Activated CD4-positive, alpha-beta T cell treated with anti-CD3 and anti-CD28 coated beads, Interleukin-2, amount 50 U/mL, for 24 hours (primary cell): ENCODE data around the gene PCCA.

ENCODE experiments used
- DNase-seq, 2 donors: peaks; one replicate each; pipeline ENCODE4 v3.0.0-alpha.2; 2020; ENCODE audit warnings: low read depth in 1 of 2, low spot score in 1 of 2

The PCCA gene

GRCh38 chr13:100493418-100493817, 404.5 kb downstream of the PCCA start:
- no peak for DNase-seq

- no peak for DNase-seq
Observed at GRCh38 chr13:100495455-100495854, 406.6 kb downstream of the PCCA start.

GRCh38 chr13:100497389-100497788, 408.5 kb downstream of the PCCA start:
- no peak for DNase-seq

- DNase-seq, result no peak
Observed at GRCh38 chr13:100502446-100502845, 413.6 kb downstream of the PCCA start.

GRCh38 chr13:100503622-100504021, 414.7 kb downstream of the PCCA start:
- no peak for DNase-seq

DNA sequence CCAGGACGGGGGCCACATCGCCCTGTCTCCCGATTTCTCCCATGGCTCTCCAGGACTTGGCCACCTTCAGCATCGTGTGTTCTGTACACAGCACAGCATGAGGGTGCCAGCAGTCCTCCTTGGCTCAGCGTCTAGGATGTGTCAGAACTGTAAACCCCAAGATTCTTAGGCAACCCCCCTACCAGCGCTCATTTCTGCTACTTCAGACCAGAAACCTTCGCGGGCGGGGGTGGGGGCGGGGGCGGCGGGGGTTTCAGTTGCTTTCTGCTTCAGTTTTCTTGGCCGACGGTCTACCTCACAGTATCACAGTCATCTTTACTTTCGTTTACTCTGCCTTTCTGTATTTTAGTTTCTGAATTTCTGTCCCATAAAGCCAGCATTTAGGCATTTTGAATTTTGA, 417.3 kb downstream of the PCCA start:
- DNase-seq, result peak; percentile 9 to 33

DNA sequence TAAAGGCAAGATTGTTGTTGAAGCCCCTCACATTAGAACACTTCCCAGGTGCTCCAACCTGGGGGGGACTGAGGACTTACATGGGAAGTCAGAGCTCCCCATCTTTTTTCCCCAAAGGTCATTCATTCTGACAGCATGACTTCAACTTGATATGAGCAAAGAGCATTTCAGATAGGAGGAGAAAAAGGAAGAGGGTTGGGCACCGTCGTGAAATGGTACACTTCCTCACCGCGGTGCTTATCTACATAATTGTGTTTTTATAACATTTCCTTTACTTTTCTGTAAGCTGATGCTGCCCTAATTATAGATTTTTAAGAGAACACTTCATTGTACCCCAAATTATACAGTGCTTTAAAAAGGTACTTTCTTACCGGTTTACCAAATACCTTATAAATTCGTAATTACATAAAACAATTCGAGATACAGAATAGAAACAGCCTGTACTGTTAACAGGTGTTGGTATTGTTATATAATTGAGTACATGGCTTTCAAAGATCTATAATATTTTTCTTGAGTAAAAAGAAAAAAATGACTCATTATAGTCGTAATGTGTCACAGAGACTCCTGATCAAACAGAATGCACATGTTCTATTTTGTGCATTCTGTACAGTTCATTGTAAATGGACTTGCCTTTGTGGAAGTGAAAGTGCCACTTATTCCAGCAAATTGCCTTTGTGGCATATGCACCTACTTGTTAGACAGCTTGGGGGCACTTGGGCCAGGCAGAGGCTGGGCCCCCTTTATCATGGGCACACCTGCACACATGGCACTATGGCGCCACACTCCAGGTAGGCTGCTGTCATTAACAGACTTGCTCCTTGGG, 417.9 kb downstream of the PCCA start:
- no peak for DNase-seq

DNA sequence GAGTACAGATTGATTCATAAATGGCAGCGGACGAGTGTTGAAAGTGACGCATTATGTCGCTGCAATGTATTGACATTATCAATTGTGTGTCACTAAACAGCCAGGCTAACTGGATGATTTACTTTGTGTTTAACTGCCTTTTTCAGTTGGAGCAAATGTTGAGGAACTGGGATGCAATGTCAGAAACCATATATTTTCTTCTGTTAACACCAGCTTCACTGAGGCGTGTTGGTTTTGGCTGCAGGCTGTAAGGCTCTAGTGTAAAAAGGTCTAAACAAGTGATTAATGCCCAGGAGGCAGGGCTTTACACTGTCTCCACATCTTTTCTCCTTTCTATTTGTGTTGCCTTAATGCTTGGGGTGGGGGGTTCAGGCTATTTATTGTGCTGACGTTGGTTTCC, 419.6 kb downstream of the PCCA start:
- DNase-seq, result no peak

DNA sequence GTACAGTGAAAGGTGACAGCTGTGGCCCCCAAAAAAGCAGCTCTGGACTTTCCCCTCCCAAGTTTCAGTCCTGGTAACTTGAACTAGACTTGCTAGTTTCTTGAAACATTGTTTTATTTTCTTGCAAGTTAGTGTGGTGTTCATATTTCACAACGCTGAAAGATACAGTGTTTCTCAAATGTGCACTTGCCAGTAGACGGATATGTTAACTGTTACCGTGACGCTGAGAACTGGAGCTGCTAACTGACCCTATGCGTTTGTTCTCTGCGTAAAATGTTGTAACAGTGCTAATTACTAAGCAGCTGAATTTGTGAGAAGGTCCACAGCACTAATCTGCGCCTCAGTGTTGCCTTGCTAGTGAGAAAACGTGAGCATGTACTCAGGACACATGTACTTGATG, 420.1 kb downstream of the PCCA start:
- DNase-seq, result no peak

- DNase-seq, result no peak
Observed at GRCh38 chr13:100510208-100510957, 421.5 kb downstream of the PCCA start.

- DNase-seq, result no peak
Observed at GRCh38 chr13:100511466-100511865, 422.6 kb downstream of the PCCA start.

- DNase-seq, result no peak
Observed at GRCh38 chr13:100512422-100512821, 423.5 kb downstream of the PCCA start.

DNA sequence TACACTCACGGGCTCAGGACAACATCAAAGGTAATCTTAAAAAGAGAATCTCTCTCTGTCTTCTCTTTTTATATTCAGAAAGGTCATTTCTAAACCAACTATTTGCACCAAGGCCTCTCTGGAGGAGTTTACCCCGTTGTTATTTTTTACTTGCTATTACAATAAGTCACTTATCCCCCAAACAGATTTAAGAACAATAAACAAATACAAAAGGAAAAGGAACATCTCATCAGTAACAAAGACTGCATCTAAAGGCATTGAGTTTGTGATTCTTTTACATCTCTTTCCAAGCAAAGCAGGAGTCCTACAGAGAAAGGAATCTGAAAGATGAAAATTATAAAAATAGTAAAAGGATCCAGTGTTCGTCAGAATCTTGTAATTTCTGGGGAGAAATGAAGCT, 424.3 kb downstream of the PCCA start:
- DNase-seq, result no peak

DNA sequence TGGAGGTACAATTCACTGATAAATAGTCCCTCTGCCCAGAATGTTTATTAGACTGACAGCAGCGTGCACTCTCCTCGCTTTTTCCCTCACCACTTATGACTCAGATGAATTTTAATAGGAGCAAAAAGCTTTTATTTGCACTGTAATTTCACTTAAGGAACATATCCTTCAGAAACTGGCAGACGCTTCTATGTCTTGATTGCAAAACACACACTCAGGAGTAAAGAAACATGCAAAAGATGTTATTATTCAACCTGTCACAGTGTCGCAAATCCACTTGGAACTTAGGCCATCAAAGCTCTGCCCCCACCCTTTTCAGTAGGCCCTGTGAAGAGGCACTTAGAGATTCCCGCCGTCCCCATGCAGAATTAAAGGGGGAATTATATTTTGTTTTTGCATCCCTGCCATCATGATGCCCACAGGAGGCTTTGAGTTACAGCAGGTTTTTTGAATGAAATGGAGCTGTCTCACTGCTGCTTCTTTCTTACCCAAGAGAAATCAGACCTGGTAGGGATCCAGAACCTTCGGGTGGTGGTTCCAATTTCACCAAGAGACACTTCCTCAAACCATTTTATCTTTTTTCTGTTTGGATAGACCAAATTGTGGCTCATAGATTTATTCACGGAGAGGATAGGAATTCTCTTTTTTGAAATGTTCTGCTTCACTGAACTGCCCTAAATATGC, 425.2 kb downstream of the PCCA start:
- no peak for DNase-seq

- DNase-seq, result peak; percentile 53 to 56
Observed at GRCh38 chr13:100514788-100515409, 426.0 kb downstream of the PCCA start.

GRCh38 chr13:100515410-100515800, 426.5 kb downstream of the PCCA start:
- DNase-seq, result no peak

DNA sequence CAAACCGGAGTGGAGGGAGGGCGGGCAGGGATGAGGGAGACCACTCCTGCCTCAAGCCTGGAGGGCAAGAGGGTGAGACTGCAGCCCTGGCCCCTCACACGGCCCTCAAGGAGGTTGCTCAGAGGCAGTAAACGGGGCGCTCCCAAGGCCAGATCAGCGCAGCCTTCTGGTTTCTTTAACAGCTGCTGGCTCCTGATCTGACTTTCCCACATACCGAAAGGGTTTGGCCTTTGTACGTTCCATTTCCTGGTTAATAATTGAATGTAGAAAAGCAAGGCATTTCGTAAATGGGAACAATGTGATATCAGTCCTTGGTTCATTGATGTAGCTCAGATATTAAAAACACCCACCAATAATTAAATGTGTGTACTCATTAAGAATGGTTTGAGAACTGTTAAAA, 428.2 kb downstream of the PCCA start:
- no peak for DNase-seq

- DNase-seq, result no peak
Observed at GRCh38 chr13:100517728-100518127, 428.8 kb downstream of the PCCA start.

DNA sequence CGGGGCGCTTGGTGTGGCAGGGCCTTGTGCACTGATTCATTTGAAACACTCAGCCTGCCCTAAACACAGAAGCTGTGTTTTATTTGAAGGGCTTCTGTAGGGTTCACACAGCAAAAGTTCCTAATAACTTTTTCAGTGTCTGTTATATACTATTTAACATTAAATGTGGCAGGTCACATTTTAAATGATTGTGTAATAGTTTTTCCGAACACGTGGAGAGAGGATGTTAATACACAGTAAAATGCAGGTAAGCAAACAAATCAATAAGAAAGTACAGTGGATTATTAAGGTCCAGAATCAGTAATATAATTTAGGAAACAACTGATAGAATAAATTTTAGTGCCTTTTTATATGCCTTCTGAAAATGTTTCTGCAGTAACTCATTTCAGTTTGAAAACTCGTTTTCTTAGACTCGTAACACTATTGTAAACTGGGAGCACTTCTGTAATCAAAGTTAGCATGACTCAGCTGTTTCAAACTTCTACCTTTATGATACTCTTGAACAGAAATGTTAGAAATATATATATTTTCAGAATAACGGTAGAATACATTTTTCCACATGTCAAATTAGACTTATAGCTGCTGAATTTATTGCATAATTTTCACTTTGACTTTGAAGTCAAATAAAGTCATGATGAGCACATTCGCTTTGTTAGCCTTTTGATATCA, 429.6 kb downstream of the PCCA start:
- DNase-seq, result no peak

DNA sequence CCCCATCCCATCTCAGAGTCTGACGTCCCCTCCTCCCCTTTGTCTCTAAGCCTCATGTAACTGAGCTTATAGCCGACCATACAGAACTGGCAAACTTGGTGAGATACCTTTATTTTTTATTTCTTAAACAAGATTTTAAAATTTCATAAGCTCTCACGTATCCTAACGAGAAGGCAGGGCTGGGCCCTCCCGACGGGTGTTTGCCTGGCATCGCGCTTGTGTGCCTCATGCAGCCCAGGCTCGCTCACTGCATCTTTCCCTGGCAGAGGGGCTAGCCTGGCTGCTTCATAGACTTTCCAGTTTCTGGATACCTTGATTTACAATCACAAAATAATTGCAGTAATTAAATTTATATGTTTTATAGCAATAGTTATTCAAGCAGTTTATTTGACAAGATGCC, 430.7 kb downstream of the PCCA start:
- DNase-seq, result no peak
